OCI-LY1 (cell line): Measurements from ENCODE around the gene MACROD2.

Experiments
- EZH2 ChIP-seq: fragments of 200-600 bp; sonication (generic), shearing (Covaris generic); IDR thresholded peaks from 2 replicates; pipeline ENCODE4 v1.8.0; 2017; ENCODE audit warnings: borderline replicate concordance, mixed run types, mild to moderate bottlenecking, antibody characterized with exemption, low read length, moderate library complexity, mixed read lengths
- TF ChIP-seq, protein P1 (sequence below): fragments of 200-600 bp; sonication (generic), shearing (Covaris generic); IDR thresholded peaks from 2 replicates; pipeline ENCODE4 v1.5.1; 2017; ENCODE audit warnings: mild to moderate bottlenecking, antibody characterized with exemption, low read length, moderate library complexity, mixed read lengths

DNA sequence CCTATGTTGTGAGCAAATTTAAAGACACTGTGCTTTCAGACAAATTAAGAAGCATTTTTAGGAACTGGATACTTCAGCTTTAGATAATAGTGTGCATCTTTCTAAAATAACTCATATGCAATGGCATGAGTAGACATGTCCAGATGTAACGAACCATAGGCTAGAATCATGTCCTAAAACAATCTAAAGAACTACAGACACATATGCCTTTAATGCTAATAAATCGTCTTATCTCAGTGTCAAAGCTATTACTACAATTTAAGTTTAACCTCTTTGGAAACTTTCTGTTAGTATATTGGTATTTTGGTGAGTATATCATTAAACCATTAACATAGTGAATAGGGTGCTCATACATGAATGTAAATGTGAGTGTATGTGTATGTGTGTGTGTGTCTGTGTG is 1250.6 kb downstream of the MACROD2 start:
- TF ChIP-seq, protein P1, sequence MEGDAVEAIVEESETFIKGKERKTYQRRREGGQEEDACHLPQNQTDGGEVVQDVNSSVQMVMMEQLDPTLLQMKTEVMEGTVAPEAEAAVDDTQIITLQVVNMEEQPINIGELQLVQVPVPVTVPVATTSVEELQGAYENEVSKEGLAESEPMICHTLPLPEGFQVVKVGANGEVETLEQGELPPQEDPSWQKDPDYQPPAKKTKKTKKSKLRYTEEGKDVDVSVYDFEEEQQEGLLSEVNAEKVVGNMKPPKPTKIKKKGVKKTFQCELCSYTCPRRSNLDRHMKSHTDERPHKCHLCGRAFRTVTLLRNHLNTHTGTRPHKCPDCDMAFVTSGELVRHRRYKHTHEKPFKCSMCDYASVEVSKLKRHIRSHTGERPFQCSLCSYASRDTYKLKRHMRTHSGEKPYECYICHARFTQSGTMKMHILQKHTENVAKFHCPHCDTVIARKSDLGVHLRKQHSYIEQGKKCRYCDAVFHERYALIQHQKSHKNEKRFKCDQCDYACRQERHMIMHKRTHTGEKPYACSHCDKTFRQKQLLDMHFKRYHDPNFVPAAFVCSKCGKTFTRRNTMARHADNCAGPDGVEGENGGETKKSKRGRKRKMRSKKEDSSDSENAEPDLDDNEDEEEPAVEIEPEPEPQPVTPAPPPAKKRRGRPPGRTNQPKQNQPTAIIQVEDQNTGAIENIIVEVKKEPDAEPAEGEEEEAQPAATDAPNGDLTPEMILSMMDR: no peak
- no peak for TF ChIP-seq EZH2
